IPS-NIHi7 (cell line): ENCODE measurements around the gene TRIP12.
"Not testable (repeated sequence)": the region's sequence is repeated elsewhere in the genome, so short reads cannot be mapped to it uniquely, and the experiment has no call there.

Source experiments
- DNase-seq: peaks from one replicate; pipeline ENCODE4 v3.0.0; 2012; ENCODE audit warnings: mixed read lengths; ENCODE audit errors: extremely low spot score

Gene TRIP12

DNA sequence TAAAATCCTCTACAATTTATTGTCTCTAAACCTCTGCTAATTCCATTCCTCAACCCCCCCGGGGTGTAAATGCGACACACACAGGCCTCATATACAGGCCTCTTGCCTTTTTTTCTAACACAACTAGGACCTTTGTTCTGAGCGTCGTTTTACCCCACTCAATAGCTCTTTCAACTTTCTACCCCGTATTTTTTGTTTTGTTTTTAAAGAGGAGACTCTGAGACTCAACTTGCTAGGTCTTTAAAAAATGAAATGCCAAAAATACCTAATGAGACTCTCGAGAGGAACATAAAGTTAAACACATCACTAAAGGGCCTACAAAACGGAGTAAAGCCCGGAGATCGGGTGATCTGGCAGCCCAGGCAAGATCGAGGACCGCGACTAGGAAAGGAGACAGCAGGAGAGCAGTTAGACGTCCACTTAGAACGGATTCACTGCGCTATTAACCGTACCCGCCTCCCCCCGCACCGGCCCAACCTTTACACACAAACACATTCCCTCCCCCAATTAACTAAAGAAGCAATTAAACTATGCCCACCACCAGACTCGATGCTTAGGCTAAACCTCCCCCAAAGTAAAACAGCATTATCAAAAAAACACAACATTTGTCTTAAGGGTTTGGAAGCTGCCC, 1.7 kb downstream of the TRIP12 start:
- DNase-seq, result no peak

DNA sequence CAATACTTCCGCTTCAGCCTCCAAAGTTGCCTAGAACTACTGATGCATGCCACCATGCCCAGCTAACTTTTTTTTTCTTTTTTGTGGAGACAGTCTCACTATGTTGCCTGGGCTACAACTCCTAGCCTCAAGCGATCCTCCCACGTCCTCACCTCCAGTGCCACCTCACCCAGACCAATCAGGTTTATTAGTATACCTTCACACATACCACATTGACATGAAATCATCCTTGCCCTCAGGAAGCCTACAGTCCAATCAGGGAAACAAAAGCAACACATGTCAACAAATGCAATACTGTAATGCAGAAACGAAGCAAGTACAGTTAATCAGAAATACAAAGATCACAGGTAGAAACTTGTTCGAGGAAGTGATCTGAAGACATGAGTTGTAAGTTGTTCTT, 4.0 kb downstream of the TRIP12 start:
- DNase-seq, result no peak

DNA sequence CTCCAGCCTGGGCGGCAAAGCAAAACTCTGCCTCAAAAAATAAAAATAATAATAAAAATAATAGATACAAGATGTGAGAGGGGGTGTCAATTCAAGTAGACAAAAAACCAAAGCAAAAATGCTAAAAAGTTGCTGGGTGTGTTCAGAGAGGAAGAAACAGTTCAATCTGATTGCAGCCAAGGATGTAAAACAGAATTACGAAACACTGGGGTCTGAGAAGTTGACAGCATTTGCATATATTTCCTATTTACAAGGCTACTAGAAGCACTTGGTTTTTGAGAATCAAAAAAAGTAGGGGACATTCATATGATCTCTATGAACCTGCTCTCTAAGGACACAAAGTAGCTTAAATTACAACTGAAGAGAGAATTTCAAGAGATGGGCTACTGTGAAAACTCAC, 7.6 kb downstream of the TRIP12 start:
- DNase-seq, result no peak

DNA sequence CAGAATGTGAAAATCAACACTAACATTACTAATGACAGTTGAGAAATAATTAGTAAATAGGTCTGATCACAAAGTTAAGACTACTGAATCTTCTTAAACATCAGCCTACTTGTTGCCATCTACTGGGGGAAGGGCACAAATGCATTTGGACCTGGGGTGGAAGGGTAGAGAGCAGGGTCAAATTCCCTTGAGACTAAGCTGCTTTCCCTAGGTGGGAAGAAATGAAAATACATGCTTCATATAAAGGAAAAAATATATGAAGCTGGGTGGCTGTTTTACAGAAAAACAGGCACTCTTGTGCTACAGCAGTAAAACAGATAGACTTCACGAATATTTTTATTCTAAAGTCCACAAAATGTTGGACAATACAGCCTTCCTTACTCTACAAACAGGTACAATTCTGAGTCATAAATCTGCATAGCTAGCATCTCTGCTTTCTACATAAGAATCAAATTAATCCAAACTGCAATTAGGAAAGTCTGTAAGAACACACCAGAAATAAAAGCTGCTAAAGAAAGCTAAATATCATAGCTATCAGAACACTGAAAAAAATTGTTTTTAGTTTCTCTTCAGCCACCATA, 10.9 kb downstream of the TRIP12 start:
- peak; percentile 55 for DNase-seq

DNA sequence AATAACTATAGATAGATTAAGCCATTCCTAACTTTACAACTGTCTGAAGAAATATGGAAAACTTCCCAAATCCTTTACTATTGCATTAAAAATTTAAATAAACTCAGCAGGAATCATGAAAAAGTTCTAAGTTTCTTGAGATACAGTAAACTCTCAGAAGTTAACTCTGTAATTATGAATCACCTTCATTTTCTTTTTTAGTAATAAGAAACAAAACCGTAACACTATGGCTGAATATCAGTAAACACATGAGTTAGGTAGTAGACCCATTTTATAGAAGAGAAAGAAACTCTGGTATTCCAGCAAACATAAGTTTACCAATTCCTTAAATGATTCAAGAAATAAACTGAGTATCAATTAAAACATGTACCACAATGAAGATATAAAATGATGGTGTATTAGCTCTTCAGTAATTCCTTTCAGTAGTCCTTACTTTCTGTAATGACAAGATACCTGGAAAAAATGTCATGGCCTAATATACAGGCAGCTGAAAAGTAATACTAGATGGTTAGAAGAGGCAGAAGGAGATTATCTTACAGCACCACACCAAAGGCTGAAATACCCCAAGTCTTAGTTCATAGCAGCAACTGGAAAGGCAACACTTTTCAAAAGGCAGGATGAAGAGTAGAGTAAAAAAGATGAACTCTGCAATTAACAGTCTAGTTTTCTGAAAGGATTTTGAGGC, 11.5 kb downstream of the TRIP12 start:
- no peak for DNase-seq

DNA sequence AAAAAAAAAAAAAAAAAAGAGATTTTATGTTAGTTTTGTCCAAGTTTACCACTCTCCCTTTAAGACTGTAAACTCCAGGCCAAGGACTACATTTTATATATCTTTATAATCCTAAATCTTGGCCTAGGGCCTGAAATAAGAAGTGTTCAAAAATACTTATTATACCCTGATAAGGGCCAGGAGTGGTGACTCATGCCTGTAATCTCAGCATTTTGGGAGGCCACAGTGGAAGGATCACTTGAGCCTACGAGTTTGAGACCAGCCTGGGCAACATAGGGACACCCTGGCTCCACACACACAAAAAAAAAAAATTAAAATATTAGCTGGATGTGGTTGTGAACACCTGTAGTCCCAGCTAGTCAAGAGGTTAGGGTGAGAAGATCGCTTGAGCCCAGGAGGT, 12.7 kb downstream of the TRIP12 start:
- DNase-seq, result no peak

DNA sequence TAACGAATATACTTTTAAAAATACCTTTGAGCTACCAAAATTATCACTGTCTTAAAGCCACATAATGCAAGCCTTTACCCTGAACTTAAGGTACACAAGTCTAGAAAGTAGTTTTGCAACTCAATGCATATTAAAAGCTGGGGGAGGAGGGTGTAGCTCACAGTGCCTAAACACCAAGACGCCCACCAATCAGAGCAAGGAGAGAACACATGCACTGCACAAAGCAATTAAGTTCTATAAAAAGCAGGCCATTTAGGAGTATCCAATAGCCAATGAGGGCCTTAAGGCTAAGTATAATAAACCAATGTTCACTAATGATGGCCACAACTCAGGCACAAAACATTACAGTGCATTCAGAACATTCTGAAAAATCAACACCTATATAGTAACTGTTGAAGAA, 16.2 kb downstream of the TRIP12 start:
- no peak for DNase-seq

DNA sequence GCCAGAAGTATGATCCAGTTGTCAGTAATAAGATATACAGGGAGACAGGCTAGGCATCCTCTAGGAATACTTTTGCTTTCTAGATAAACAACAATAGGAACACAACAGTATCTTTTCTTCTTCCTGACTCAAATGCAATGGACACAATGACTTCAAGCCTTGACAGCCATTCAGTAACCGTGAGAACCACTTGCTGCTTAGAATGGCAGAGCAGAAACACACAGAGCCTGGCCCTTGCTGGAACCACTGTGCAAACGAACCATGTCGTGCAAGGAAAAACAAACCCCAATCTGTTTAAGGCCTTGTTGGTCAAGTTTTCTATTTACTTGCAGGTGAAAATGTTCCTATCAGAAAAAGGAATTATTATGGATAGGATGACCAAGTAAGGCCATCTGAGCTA, 18.8 kb downstream of the TRIP12 start:
- no peak for DNase-seq

DNA sequence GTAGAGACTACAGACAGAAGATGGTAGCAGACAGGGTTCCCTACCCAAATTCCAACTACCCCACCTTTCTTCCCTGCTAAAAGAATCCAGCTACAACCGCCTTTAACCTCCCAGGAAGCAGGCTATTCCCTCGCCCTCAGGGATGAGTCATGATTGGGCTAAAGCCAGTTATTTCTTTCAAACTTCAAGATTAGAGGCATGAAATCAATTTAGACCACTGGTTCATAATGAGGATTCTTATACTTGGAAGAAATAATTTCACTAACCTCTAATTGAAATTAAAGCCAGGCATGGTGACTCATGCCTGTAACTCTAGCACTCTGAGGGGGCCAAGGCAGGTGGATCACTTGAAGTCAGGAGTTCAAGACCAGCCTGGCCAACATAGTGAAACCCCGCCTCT, 20.0 kb downstream of the TRIP12 start:
- DNase-seq, result peak; percentile 30

DNA sequence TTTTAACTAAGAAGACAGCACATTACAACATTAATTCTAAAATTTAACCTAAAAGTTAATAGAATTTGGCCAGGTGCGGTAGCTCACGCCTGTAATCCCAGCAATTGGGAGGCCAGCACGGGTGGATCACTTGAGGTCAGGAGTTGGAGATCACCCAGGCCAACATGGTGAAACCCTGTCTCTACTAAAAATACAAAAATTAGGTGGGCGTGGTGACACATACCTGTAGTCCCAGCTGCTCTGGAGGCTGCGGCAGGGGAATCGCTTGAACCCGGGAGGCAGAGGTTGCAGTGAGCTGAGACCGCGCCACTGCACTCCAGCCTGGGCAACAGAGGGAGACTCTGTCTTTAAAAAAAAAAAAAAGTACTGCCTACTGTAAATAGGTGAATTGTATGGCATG, 21.3 kb downstream of the TRIP12 start:
- DNase-seq, result not testable (repeated sequence)

DNA sequence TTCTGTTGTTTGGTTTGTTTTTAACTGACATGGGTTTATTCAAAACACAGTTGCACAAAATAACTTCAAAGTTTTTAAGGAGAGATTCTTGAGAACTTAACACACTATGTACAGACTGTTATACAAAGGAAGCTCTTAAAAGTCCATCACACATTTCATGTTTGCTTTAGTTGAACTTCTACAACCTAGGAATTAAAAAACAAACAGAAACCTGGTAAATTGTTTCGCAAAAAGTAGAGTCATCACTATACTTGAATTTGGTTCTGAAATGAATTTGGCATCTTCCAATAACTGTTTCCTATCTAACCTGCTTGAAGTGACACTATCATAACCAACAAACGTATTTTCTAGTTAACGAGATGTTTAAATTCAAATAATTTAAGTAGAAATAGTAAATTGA, 21.8 kb downstream of the TRIP12 start:
- DNase-seq, result no peak

DNA sequence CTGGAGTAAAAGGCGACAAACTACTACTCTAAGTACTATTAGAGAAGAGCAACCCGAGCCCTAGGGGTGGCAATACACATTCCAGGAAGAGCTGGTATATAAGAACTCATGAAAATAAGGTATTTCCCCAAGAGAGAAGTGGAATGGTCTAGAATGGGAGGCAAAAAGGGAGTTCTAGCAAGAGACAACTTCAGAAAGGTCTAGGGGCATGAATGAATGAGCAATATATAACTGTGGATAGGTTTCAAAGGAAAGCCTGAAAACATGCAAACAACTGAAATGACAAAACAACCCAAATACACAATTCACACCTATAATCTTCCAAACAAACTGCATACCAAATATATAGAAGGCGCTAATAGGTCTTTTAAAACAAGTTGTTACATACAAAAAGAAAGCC, 22.2 kb downstream of the TRIP12 start:
- DNase-seq, result no peak

DNA sequence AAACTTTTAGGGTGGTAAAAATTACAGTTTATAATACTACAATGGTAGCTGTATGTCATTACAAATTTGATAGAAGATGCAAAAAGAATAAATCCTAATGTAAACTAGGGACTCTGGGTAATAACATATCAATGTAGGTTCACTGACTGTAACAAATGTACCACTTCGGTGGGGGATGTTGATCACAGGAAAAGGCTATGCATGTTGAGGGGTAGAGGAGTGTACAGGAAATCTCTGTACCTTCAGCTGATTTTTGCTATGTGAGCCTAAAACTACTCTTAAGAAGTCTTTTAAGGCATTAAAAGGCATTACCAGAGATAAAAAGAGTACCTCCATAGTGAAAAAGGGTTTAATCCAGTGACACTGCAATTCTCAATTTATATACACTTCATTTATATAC, 25.0 kb downstream of the TRIP12 start:
- DNase-seq, result no peak

DNA sequence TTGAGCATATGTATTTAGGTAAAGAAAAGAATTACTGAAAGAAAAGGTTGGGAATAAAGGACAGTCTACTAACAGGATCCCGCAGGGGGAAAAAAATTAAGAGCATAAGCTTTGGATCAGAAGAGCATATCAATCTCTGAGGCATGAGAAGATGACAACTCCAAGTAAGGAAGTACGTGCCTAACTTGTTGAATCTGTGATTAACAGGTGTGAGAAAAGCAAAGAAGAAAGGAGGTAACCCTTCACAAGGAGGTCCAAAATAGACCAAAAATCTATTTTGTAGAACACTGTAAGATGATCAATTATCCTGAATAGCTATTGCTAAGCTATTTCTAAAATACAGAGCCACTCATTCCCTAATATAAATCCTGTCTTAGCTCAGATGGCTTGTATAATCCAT, 32.8 kb downstream of the TRIP12 start:
- DNase-seq, result no peak

DNA sequence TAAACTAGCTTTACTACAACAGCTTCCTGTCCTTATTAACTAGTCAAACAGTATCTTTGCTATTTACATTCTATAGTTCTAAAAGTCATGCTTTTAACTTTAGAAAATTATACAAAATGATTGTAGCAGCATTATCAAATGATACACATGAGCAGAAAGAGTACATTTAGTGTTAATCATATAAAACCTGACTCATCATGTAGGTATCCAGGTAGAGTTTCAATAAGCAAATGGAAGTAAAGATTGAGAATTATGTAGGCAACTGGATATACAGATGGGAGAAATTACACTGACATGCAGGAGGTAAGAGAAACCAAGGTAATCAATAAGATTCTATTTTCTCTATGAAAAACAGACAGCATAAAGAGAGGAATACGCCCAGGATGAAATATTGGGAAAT, 33.8 kb downstream of the TRIP12 start:
- DNase-seq, result no peak

DNA sequence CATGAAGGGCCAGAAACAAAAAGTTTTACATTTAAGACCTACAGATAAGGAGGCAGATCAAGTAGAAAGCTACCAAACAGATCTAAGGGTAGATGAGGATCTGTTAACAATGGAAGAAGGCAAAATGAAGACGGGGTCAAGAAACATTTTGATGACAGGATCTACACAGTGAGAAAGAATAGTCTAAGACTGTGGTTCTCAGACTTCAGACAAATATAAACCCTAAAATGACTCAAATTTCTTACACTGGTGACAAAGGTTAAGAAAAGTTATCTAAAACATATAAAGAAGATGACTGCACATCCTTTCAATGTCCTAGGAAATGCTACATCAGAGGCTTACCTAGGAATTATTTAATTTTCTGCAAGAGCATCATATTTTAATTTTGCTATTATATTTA, 34.4 kb downstream of the TRIP12 start:
- no peak for DNase-seq

DNA sequence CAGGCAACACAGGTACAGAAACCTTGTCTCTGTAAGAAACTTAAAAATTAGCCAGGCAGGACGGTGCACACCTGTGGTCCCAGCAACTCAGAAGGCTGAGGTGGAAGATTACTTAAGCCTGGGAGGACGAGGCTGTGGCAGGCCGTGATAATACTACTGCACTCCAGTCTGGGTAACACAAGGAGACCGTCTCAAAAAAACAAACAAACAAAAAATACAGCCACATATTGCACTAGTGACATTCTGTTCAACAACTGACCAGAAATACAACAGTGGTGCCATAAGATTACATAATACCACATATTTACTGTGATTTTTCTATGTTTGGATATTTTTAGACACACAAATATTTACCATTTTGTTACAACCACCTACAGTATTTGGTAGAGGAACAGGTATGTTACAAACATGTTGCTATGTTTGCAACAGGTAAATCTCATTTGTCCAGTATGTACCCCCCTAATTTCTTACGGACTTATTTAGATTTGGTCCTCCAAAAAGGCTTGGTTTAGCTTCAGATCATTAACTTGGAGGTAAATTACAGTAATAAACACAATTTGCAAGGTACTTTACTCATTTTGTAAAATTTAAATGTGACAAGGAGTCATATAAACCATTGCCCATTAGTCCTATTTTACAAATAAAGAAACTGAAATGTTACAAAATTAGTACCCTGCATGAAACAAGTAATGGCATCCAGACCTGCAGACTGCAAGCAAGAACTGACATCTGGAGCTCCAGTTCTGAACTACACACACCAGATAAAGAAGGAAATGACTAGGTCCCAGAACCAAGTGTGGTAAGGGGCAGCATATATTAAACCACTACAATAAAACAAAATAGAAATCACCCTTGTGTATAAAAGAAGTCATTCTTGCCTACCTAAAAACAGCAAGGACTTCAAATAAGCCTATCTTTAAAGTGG, 36.8 kb downstream of the TRIP12 start:
- DNase-seq, result no peak

DNA sequence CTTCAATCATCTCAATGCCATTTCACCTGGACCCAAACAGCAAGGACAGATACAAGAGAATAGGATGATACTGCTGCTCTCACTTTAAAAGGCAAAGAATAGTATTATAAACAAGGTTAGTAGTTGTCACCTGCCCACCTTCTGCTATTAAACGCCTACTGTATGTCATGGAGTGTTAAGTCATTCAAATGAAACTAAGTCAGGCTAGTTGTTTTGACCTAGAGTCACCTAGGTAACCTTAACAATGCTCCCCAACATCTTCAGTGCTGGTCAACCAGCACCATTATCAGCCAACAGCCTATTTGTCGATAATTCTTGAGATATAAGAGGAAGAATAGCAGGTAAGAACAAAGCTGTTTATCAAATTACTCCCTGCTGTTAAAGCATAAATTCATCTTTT, 39.2 kb downstream of the TRIP12 start:
- no peak for DNase-seq

DNA sequence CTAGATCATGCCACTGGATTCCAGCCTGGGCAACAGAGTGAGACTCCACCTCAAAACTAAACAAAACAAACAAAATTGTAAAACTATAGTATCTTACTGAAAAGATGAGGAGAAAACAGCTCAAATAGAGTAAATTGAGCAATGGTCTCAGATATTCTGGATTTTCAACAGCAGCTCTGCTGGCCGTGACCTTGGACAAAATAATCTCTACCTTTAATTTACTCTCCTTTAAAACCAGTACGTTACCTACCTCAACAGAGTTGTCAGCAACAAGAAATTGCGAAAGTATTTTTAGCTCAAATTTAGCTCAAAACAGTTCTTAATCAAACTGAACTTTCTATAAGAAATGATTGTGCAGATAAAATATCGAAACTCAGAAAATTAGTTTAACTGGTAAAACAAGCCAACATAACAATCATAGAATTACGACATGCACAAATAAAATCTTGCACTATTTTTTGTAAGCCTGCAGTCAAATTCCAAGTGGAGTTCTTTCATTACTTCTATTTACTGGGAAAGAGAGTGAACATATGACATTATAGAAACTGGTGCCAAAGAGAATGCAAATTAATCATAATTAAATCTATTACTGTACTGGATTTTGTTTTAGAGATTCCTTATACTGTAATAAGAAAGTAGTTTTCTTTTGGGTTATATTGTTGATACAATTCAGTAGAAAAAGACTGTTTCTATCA, 40.8 kb downstream of the TRIP12 start:
- DNase-seq, result no peak

DNA sequence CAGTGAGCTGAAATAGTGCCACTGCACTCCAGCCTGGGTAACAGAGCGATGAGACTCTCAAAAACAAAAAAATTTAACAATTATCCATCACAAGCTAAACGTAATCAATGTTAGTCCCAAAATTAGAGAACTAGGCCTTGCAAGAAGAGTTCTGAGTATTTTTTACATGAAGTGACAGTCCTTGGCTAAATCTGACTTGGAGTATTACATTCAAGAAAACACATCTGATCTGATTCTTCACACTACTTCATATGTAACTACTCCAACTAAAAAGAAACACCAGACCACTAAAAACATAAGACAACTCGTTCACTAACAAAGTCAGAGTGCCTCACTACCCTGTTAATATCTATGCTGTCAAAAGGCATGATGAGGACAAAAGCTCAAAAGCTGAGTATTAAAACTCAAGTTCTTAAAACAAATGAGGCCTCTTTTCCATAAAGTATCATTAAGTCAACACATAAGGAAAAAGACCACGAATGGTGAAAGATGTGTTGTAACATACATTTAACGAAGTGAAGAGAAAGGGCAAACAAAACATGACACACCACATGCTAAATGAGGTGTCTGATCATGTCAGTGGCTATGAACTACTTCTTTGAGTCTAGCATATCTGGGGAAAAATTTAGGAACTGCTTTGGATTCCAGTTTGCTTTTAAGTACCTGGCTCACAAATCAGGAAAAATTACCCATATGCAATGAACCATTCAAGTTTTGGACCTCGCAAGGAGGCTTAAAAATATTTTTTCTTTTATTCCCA, 42.4 kb downstream of the TRIP12 start:
- no peak for DNase-seq

DNA sequence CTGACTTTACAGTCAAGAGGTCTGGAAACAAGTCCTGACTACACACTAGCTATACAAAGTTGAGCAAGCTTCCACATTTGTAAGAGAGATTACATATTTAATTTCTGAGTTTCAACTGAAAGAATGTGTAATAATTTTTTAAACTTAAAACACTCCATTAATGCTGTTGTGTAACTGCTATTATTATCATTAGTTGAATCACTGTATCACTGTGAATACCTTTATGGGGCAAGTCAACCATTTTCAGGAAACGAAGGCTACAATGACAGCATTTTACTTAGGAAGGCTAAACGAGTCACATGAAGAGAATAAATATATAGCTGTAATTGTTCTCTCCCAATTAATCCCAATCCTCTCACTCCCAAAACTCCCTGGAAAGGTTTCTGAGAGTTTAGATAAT, 46.3 kb downstream of the TRIP12 start:
- DNase-seq, result no peak
